Measurements from ENCODE around the gene PSD4.

DNA sequence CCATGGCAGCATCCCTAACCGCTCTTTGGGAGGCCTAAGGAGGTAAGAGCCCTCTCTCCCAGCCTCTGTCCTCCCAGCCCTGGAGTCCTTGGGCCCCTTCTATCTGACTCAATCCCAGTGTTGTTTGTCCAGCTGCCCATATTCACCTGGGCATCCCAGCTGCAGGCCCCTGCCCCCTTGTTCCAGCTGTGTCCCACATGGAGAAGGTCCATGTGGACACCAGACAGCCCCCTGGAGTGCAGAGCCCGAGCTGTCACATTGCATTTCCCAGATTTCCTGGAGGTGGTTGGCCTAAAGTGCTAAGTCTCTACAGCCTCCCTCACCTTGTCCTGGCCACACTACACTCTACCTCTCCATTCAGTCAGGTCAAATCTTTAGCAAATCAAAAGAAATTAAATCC lies 42.5 kb downstream of the PSD4 start:
- TF ChIP-seq, protein P1, sequence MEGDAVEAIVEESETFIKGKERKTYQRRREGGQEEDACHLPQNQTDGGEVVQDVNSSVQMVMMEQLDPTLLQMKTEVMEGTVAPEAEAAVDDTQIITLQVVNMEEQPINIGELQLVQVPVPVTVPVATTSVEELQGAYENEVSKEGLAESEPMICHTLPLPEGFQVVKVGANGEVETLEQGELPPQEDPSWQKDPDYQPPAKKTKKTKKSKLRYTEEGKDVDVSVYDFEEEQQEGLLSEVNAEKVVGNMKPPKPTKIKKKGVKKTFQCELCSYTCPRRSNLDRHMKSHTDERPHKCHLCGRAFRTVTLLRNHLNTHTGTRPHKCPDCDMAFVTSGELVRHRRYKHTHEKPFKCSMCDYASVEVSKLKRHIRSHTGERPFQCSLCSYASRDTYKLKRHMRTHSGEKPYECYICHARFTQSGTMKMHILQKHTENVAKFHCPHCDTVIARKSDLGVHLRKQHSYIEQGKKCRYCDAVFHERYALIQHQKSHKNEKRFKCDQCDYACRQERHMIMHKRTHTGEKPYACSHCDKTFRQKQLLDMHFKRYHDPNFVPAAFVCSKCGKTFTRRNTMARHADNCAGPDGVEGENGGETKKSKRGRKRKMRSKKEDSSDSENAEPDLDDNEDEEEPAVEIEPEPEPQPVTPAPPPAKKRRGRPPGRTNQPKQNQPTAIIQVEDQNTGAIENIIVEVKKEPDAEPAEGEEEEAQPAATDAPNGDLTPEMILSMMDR (IDR thresholded peaks at IDR 0.05; ENCODE audit: insufficient read depth, low read length): no peak
- TF ChIP-seq POLR2AphosphoS5 (IDR thresholded peaks at IDR 0.05; ENCODE audit: low read depth): no peak
- TF ChIP-seq, protein P2, sequence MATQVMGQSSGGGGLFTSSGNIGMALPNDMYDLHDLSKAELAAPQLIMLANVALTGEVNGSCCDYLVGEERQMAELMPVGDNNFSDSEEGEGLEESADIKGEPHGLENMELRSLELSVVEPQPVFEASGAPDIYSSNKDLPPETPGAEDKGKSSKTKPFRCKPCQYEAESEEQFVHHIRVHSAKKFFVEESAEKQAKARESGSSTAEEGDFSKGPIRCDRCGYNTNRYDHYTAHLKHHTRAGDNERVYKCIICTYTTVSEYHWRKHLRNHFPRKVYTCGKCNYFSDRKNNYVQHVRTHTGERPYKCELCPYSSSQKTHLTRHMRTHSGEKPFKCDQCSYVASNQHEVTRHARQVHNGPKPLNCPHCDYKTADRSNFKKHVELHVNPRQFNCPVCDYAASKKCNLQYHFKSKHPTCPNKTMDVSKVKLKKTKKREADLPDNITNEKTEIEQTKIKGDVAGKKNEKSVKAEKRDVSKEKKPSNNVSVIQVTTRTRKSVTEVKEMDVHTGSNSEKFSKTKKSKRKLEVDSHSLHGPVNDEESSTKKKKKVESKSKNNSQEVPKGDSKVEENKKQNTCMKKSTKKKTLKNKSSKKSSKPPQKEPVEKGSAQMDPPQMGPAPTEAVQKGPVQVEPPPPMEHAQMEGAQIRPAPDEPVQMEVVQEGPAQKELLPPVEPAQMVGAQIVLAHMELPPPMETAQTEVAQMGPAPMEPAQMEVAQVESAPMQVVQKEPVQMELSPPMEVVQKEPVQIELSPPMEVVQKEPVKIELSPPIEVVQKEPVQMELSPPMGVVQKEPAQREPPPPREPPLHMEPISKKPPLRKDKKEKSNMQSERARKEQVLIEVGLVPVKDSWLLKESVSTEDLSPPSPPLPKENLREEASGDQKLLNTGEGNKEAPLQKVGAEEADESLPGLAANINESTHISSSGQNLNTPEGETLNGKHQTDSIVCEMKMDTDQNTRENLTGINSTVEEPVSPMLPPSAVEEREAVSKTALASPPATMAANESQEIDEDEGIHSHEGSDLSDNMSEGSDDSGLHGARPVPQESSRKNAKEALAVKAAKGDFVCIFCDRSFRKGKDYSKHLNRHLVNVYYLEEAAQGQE (IDR thresholded peaks at IDR 0.05; ENCODE audit: insufficient replicate concordance, low read depth): no peak
